OCI-LY3 (cell line): ENCODE data around the gene METTL5.
"Not testable (repeated sequence)": the region's sequence is repeated elsewhere in the genome, so short reads cannot be mapped to it uniquely, and the experiment has no call there.

ENCODE experiments used
- H2AFZ ChIP-seq: fragments of 200-600, 300-600 bp; shearing (Covaris generic); 2 replicates; pipeline ENCODE4 v1.6.0; 2014; ENCODE audit warnings: antibody characterized with exemption, low read depth, low read length
- H3K27ac ChIP-seq: fragments of 200-600, 300-600 bp; sonication (generic); 2 replicates; pipeline ENCODE4 v1.5.1; 2014; ENCODE audit warnings: mild to moderate bottlenecking, low read length, moderate library complexity, mixed read lengths
- H3K27me3 ChIP-seq: fragments of 200-600, 300-600 bp; sonication (generic); 2 replicates; pipeline ENCODE4 v1.6.1; 2014; ENCODE audit warnings: low read depth, low read length, mixed read lengths
- H3K36me3 ChIP-seq: fragments of 200-600, 300-600 bp; sonication (generic); replicated peaks from 2 replicates; pipeline ENCODE3; 2014; ENCODE audit warnings: low read depth, low read length, mixed read lengths
- H3K4me1 ChIP-seq: fragments of 300-600, 200-600 bp; sonication (generic); 2 replicates; pipeline ENCODE4 v1.6.1; 2014; ENCODE audit warnings: low read length, mixed read lengths
- H3K4me2 ChIP-seq: fragments of 200-600, 300-600 bp; sonication (generic); 2 replicates; pipeline ENCODE4 v1.6.1; 2014; ENCODE audit warnings: low read length, mixed read lengths
- H3K4me3 ChIP-seq: fragments of 300-600, 200-600 bp; sonication (generic); 2 replicates; pipeline ENCODE4 v1.5.1; 2014; ENCODE audit warnings: antibody characterized with exemption, mild to moderate bottlenecking, low read length, moderate library complexity
- H3K79me2 ChIP-seq: fragments of 300-600, 200-600 bp; shearing (Covaris generic); 2 replicates; pipeline ENCODE4 v1.6.1; 2014; ENCODE audit warnings: mild to moderate bottlenecking, low read length, mixed read lengths
- H3K9ac ChIP-seq: fragments of 300-600, 200-600 bp; shearing (Covaris generic); 2 replicates; pipeline ENCODE4 v1.6.0; 2014; ENCODE audit warnings: mild to moderate bottlenecking, low read length, moderate library complexity
- H3K9me3 ChIP-seq: fragments of 200-600, 300-600 bp; shearing (Covaris generic); 2 replicates; pipeline ENCODE4 v1.6.1; 2014; ENCODE audit warnings: low read length, mixed read lengths; ENCODE audit not compliant: insufficient read depth
- H4K20me1 ChIP-seq: fragments of 200-600, 300-600 bp; sonication (generic); 2 replicates; pipeline ENCODE4 v1.6.1; 2016; ENCODE audit warnings: low read length, mixed read lengths; ENCODE audit not compliant: insufficient read depth
- CTCF ChIP-seq: fragments of 200-600, 300-600 bp; sonication (generic); IDR thresholded peaks from 2 replicates; pipeline ENCODE4 v1.5.1; 2014; ENCODE audit warnings: antibody characterized with exemption, low read length, low read depth
- EZH2phosphoT487 ChIP-seq: fragments of 200-600 bp; shearing (Covaris generic); IDR thresholded peaks from 2 replicates; pipeline ENCODE4 v1.6.1; 2018; ENCODE audit warnings: antibody characterized with exemption, mixed run types, low read depth

METTL5 gene

GRCh38 chr2:169819106-169819505, 5.6 kb downstream of the METTL5 start:
- Histone ChIP-seq H3K36me3 (peaks cover 49% of the 10 kb centered on the region), H4K20me1 (no peaks in the 10 kb centered on the region), H3K27ac (no peak overlapping the region), H3K9me3 (no peaks in the 10 kb centered on the region), H3K27me3 (no peaks in the 10 kb centered on the region), H3K4me2 (no peak overlapping the region), H3K4me3 (no peak overlapping the region), H3K79me2 (peaks cover 49% of the 10 kb centered on the region), H3K4me1 (peaks cover 14% of the 10 kb centered on the region), H3K9ac (no peak overlapping the region), H2AFZ (no peak overlapping the region)
- TF ChIP-seq EZH2phosphoT487, result no peak
- TF ChIP-seq CTCF, result no peak

GRCh38 chr2:169818241-169818640, 6.5 kb downstream of the METTL5 start:
- no peak for TF ChIP-seq EZH2phosphoT487
- no peak for TF ChIP-seq CTCF
- H3K27me3 ChIP-seq, result no peaks in the 10 kb centered on the region
- H3K4me3 ChIP-seq, result no peak overlapping the region
- no peak overlapping the region for H3K27ac ChIP-seq
- H4K20me1 ChIP-seq, result no peaks in the 10 kb centered on the region
- H3K4me1 ChIP-seq, result peaks cover 6% of the 10 kb centered on the region; the same call in 1 of the 2 replicates
- H3K36me3 ChIP-seq, result peaks cover 49% of the 10 kb centered on the region
- no peak overlapping the region for H2AFZ ChIP-seq
- peaks cover 41% of the 10 kb centered on the region for H3K79me2 ChIP-seq
- H3K4me2 ChIP-seq, result no peak overlapping the region
- no peak overlapping the region for H3K9ac ChIP-seq
- H3K9me3 ChIP-seq, result no peaks in the 10 kb centered on the region

GRCh38 chr2:169817369-169817768, 7.3 kb downstream of the METTL5 start:
- not testable (repeated sequence) for H2AFZ ChIP-seq, H3K9me3 ChIP-seq, H3K9ac ChIP-seq, H3K27ac ChIP-seq, H3K4me3 ChIP-seq, H3K4me1 ChIP-seq, H3K4me2 ChIP-seq, H3K27me3 ChIP-seq, H4K20me1 ChIP-seq
- Histone ChIP-seq H3K36me3 (peaks cover 47% of the 10 kb centered on the region), H3K79me2 (peaks cover 32% of the 10 kb centered on the region)

GRCh38 chr2:169816961-169817360, 7.7 kb downstream of the METTL5 start:
- H2AFZ ChIP-seq, H4K20me1 ChIP-seq, H3K9ac ChIP-seq, H3K9me3 ChIP-seq, H3K4me3 ChIP-seq, H3K4me2 ChIP-seq, H3K27ac ChIP-seq, H3K27me3 ChIP-seq, H3K4me1 ChIP-seq: not testable (repeated sequence)
- H3K36me3 ChIP-seq, result peaks cover 47% of the 10 kb centered on the region
- H3K79me2 ChIP-seq, result peaks cover 28% of the 10 kb centered on the region

- H4K20me1 ChIP-seq, result no peaks in the 10 kb centered on the region
- H3K36me3 ChIP-seq, result peaks cover 45% of the 10 kb centered on the region
- TF ChIP-seq CTCF, result no peak
- no peak for TF ChIP-seq EZH2phosphoT487
- no peaks in the 10 kb centered on the region for H3K9me3 ChIP-seq
- H3K79me2 ChIP-seq, result peaks cover 17% of the 10 kb centered on the region
- no peak overlapping the region for H3K27ac ChIP-seq
- no peak overlapping the region for H2AFZ ChIP-seq
- H3K27me3 ChIP-seq, result no peaks in the 10 kb centered on the region
- no peak overlapping the region for H3K4me2 ChIP-seq
- H3K4me3 ChIP-seq, result no peak overlapping the region
- H3K4me1 ChIP-seq, result no peaks in the 10 kb centered on the region
- H3K9ac ChIP-seq, result no peak overlapping the region
These were observed 8.9 kb downstream of the METTL5 start for GRCh38 chr2:169815849-169816248.
